GM18502 (cell line): Measurements from ENCODE around the gene SLAMF9.
"Not testable (repeated sequence)": the region's sequence is repeated elsewhere in the genome, so short reads cannot be mapped to it uniquely, and the experiment has no call there.

Source experiments
- ATAC-seq: cut with Tn5 transposase; IDR thresholded peaks from one replicate; pipeline ENCODE4 v1.9.1; 2021; ENCODE audit warnings: mild to moderate bottlenecking; ENCODE audit not compliant: unreplicated experiment, poor library complexity

The SLAMF9 gene

GRCh38 chr1:159908031-159908940 is 45.8 kb downstream of the SLAMF9 start:
- ATAC-seq = no peak

- no peak for ATAC-seq
Observed at GRCh38 chr1:159906960-159907359, 47.1 kb downstream of the SLAMF9 start.

- not testable (repeated sequence) for ATAC-seq
Observed at GRCh38 chr1:159904036-159904435, 50.0 kb downstream of the SLAMF9 start.

- no peak for ATAC-seq
Observed at GRCh38 chr1:159902541-159902940, 51.5 kb downstream of the SLAMF9 start.
